HEK293 (cell line): ENCODE results near the gene S100PBP.

Experiments used
- CTCF ChIA-PET: fragments of 350-600 bp; formaldehyde crosslinking; extraction: SDS; loops from one replicate; lab custom pipeline; 2021; ENCODE audit warnings: antibody characterized with exemption; lab: Yijun Ruan, JAX
- POLR2A ChIA-PET: fragments of 300-600 bp; formaldehyde crosslinking; extraction: SDS; loops from one replicate; lab custom pipeline; 2020; ENCODE audit warnings: antibody characterized with exemption, inconsistent platforms; lab: Yijun Ruan, JAX
- H3K27ac ChIP-seq: fragments of 200-500 bp; sonication (Bioruptor generic); 2 replicates; pipeline ENCODE4 v1.5.1; 2014; ENCODE audit warnings: low read depth, low read length, control low read depth, inconsistent platforms; ENCODE audit errors: extremely low read depth
- H3K36me3 ChIP-seq, 2 experiments: fragments of 200-500 bp in 1 of 2; sonication (Bioruptor generic) in 1 of 2; 1 replicate in 1 of 2; 2 replicates in 1 of 2; pipeline ENCODE4 v1.5.1; 2014 to 2017; ENCODE audit warnings: inconsistent platforms in 2 of 2, low read length in 2 of 2; ENCODE audit not compliant: control insufficient read depth in 2 of 2, insufficient read depth in 1 of 2
- H3K4me1 ChIP-seq: fragments of 200-500 bp; sonication (Bioruptor generic); 2 replicates; pipeline ENCODE4 v1.5.1; 2014; ENCODE audit warnings: mild to moderate bottlenecking, low read length, inconsistent platforms; ENCODE audit not compliant: control insufficient read depth, insufficient read depth
- H3K4me3 ChIP-seq: 2 replicates; pipeline ENCODE4 v1.5.1; 2011; ENCODE audit warnings: low read depth, mild to moderate bottlenecking, control low read depth, low read length, moderate library complexity
- H3K9me3 ChIP-seq: fragments of 200-500 bp; sonication (Bioruptor generic); 2 replicates; pipeline ENCODE4 v1.5.1; 2014; ENCODE audit warnings: low read depth, low read length, inconsistent platforms; ENCODE audit not compliant: control insufficient read depth, insufficient read depth
- KLF1 ChIP-seq: fragments of 450-650 bp; formaldehyde crosslinking; IDR thresholded peaks from 2 replicates; pipeline ENCODE4 v1.5.1; 2016; ENCODE audit warnings: missing biosample characterization, missing genetic modification characterization
- PRDM10 ChIP-seq: fragments of 450-650 bp; formaldehyde crosslinking; IDR thresholded peaks from 2 replicates; pipeline ENCODE4 v1.5.1; 2016; ENCODE audit warnings: missing biosample characterization, missing genetic modification characterization
- ZBTB20 ChIP-seq: fragments of 450-650 bp; formaldehyde crosslinking; IDR thresholded peaks from 2 replicates; pipeline ENCODE4 v1.5.1; 2016; ENCODE audit warnings: missing biosample characterization, missing genetic modification characterization
- ZBTB26 ChIP-seq: fragments of 450-650 bp; formaldehyde crosslinking; optimal IDR thresholded peaks from 2 replicates; pipeline ENCODE3; 2016; ENCODE audit warnings: missing biosample characterization, mild to moderate bottlenecking, missing genetic modification characterization
- ZNF24 ChIP-seq: fragments of 450-650 bp; formaldehyde crosslinking; IDR thresholded peaks from 2 replicates; pipeline ENCODE4 v1.5.1; 2016; ENCODE audit warnings: missing biosample characterization, missing genetic modification characterization
- ZNF335 ChIP-seq: fragments of 450-650 bp; formaldehyde crosslinking; conservative IDR thresholded peaks from 2 replicates; pipeline ENCODE4 v1.5.1; 2016; ENCODE audit warnings: missing biosample characterization, missing genetic modification characterization
- ZNF449 ChIP-seq: fragments of 450-650 bp; formaldehyde crosslinking; IDR thresholded peaks from 2 replicates; pipeline ENCODE4 v1.5.1; 2017; ENCODE audit warnings: missing biosample characterization, mild to moderate bottlenecking, missing genetic modification characterization, moderate library complexity
- ZNF529 ChIP-seq: fragments of 450-650 bp; formaldehyde crosslinking; IDR thresholded peaks from 2 replicates; pipeline ENCODE4 v1.5.1; 2017; ENCODE audit warnings: missing genetic modification characterization, missing biosample characterization; ENCODE audit not compliant: insufficient replicate concordance
- ZNF549 ChIP-seq: fragments of 450-650 bp; IDR thresholded peaks from 2 replicates; pipeline ENCODE4 v1.5.1; 2018; ENCODE audit warnings: missing biosample characterization, missing genetic modification characterization, mild to moderate bottlenecking, inconsistent platforms, moderate library complexity
- ZNF555 ChIP-seq: fragments of 450-650 bp; formaldehyde crosslinking; conservative IDR thresholded peaks from 2 replicates; pipeline ENCODE4 v1.5.1; 2017; ENCODE audit warnings: missing biosample characterization, mild to moderate bottlenecking, missing genetic modification characterization, inconsistent platforms
- ZNF571 ChIP-seq: fragments of 450-650 bp; formaldehyde crosslinking; IDR thresholded peaks from 2 replicates; pipeline ENCODE4 v1.5.0; 2017; ENCODE audit warnings: missing biosample characterization, missing genetic modification characterization
- TF ChIP-seq, protein P1 (sequence below): fragments of 450-650 bp; formaldehyde crosslinking; IDR thresholded peaks from 2 replicates; pipeline ENCODE4 v1.5.1; 2016; ENCODE audit warnings: missing biosample characterization, missing genetic modification characterization
- TF ChIP-seq, protein P2 (sequence below): fragments of 450-650 bp; formaldehyde crosslinking; IDR thresholded peaks from 2 replicates; pipeline ENCODE4 v1.5.1; 2016; ENCODE audit warnings: missing biosample characterization, missing genetic modification characterization
- TF ChIP-seq, protein P3 (sequence below): fragments of 450-650 bp; formaldehyde crosslinking; conservative IDR thresholded peaks from 2 replicates; pipeline ENCODE4 v1.5.1; 2016; ENCODE audit warnings: low read depth, missing biosample characterization, missing genetic modification characterization
- TF ChIP-seq, protein P4 (sequence below): fragments of 450-650 bp; formaldehyde crosslinking; IDR thresholded peaks from 2 replicates; pipeline ENCODE4 v1.5.1; 2016; ENCODE audit warnings: missing biosample characterization, missing genetic modification characterization

The S100PBP gene

DNA sequence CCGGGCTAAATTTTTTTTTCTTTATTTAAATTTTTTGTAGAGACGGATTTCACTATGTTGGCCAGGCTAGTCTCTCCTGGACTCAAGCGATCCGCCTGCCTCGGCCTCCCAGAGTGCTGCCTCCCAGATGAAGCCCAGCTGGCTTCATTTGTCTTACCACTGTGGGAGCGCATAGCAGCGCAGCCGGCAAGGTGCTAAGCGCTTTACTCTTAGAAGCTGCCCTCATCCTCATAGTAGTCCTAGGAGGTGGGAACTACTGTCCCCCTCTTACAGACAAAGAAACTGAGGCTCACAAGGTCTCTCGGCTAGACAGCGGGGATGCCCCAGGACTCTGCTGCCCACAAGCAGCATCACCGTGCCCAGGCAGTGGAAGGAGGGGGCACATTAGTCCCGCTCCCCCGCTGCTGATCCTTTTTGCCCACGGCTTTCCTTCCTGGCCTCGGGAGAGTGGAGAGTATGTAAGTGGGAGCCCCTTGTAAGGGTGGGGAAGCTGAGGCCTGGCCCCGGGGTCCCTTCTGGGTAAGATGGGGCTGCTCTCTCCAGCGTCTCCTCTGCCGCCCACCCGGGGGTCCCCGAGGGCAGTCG, 83.0 kb downstream of the S100PBP start (continued):
- no peak for TF ChIP-seq ZNF571
- TF ChIP-seq ZNF549 (tag by site-specific recombination): no peak
- no peak for TF ChIP-seq ZNF555 (tag by site-specific recombination)
- TF ChIP-seq ZNF529 (tag by site-specific recombination): no peak
- no peak for TF ChIP-seq PRDM10 (tag by site-specific recombination)
- TF ChIP-seq ZNF24: no peak
- no peak for TF ChIP-seq ZBTB26 (tag by site-specific recombination)
- no peak for TF ChIP-seq KLF1
- no peak for TF ChIP-seq ZNF335
- TF ChIP-seq, protein P1, sequence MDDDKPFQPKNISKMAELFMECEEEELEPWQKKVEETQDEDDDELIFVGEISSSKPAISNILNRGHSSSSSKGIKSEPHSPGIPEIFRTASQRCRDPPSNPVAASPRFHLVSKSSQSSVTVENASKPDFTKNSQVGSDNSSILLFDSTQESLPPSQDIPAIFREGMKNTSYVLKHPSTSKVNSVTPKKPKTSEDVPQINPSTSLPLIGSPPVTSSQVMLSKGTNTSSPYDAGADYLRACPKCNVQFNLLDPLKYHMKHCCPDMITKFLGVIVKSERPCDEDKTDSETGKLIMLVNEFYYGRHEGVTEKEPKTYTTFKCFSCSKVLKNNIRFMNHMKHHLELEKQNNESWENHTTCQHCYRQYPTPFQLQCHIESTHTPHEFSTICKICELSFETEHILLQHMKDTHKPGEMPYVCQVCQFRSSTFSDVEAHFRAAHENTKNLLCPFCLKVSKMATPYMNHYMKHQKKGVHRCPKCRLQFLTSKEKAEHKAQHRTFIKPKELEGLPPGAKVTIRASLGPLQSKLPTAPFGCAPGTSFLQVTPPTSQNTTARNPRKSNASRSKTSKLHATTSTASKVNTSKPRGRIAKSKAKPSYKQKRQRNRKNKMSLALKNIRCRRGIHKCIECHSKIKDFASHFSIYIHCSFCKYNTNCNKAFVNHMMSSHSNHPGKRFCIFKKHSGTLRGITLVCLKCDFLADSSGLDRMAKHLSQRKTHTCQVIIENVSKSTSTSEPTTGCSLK: no peak
- TF ChIP-seq ZNF449 (tag by site-specific recombination): no peak

DNA sequence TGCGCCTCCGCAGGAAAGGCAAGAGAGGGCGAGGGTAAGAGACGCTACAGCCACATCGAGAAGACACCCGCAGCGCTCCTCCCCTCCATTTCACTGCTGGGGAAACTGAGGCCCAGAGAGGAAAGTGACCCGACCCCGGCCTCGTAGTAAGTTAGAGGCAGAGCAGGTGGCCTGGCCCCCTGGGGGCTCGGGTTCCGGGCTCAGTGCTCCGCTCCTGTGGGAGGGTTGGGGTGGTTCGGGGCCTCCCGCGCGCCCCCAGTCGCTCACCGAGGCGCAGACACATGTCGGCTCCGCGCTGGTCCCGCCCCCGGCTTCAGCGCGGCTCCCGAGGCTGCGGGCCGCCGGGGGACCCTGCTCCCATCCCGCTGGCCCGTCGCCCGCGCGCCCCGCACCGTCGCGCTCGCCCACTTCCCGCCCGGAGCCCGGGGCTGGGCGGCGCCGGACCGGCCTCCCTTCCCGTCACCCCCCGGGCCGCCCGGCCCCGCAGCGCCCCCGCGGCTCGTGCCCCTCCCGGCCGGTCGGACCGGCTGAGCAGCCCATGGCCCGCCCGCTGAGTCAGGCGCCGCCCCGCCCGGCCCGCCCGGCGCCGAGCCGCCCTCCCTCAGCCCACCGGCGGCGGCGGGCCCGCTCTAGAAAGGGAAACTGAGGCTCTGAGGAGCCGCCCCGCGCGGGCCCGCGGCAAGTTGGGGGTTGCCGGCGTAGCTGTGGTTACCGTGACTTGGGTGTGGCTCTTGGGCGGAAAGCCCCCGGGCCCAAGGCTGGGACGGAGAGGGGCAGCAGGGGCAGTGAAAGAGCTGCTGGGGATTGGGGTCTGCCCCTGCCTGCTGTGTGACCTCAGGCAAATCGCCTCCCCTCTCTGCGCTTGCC, 83.7 kb downstream of the S100PBP start, which contains the start of gene TMEM54:
Gene TMEM54 (minus strand): TSS at position 434 of the 867 bp plus-strand sequence. CDS start 151 bp downstream, at position 283.
- Histone ChIP-seq H3K4me1 (no peaks in the 10 kb centered on the region), H3K9me3 (no peaks in the 10 kb centered on the region), H3K4me3 (peak within 1 kb of the TSS; percentile 41), H3K36me3 (no peaks in the 10 kb centered on the region), H3K27ac (no peak within 1 kb of the TSS)
- ChIA-PET CTCF (interaction anchor here (0.6 to 1.5 kb wide), 2 partner anchors 32 to 189 kb away, joined by 3 read pairs; no protein-coding TSS in a partner anchor), POLR2A (no interaction called here)
- TF ChIP-seq ZBTB20 (tag by site-specific recombination): no peak
- TF ChIP-seq, protein P2, sequence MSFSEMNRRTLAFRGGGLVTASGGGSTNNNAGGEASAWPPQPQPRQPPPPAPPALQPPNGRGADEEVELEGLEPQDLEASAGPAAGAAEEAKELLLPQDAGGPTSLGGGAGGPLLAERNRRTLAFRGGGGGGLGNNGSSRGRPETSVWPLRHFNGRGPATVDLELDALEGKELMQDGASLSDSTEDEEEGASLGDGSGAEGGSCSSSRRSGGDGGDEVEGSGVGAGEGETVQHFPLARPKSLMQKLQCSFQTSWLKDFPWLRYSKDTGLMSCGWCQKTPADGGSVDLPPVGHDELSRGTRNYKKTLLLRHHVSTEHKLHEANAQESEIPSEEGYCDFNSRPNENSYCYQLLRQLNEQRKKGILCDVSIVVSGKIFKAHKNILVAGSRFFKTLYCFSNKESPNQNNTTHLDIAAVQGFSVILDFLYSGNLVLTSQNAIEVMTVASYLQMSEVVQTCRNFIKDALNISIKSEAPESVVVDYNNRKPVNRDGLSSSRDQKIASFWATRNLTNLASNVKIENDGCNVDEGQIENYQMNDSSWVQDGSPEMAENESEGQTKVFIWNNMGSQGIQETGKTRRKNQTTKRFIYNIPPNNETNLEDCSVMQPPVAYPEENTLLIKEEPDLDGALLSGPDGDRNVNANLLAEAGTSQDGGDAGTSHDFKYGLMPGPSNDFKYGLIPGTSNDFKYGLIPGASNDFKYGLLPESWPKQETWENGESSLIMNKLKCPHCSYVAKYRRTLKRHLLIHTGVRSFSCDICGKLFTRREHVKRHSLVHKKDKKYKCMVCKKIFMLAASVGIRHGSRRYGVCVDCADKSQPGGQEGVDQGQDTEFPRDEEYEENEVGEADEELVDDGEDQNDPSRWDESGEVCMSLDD (tag by site-specific recombination): no peak; the same call in 1 of the 2 replicates
- TF ChIP-seq, protein P3, sequence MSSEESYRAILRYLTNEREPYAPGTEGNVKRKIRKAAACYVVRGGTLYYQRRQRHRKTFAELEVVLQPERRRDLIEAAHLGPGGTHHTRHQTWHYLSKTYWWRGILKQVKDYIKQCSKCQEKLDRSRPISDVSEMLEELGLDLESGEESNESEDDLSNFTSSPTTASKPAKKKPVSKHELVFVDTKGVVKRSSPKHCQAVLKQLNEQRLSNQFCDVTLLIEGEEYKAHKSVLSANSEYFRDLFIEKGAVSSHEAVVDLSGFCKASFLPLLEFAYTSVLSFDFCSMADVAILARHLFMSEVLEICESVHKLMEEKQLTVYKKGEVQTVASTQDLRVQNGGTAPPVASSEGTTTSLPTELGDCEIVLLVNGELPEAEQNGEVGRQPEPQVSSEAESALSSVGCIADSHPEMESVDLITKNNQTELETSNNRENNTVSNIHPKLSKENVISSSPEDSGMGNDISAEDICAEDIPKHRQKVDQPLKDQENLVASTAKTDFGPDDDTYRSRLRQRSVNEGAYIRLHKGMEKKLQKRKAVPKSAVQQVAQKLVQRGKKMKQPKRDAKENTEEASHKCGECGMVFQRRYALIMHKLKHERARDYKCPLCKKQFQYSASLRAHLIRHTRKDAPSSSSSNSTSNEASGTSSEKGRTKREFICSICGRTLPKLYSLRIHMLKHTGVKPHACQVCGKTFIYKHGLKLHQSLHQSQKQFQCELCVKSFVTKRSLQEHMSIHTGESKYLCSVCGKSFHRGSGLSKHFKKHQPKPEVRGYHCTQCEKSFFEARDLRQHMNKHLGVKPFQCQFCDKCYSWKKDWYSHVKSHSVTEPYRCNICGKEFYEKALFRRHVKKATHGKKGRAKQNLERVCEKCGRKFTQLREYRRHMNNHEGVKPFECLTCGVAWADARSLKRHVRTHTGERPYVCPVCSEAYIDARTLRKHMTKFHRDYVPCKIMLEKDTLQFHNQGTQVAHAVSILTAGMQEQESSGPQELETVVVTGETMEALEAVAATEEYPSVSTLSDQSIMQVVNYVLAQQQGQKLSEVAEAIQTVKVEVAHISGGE (tag by site-specific recombination): no peak
- TF ChIP-seq, protein P4, sequence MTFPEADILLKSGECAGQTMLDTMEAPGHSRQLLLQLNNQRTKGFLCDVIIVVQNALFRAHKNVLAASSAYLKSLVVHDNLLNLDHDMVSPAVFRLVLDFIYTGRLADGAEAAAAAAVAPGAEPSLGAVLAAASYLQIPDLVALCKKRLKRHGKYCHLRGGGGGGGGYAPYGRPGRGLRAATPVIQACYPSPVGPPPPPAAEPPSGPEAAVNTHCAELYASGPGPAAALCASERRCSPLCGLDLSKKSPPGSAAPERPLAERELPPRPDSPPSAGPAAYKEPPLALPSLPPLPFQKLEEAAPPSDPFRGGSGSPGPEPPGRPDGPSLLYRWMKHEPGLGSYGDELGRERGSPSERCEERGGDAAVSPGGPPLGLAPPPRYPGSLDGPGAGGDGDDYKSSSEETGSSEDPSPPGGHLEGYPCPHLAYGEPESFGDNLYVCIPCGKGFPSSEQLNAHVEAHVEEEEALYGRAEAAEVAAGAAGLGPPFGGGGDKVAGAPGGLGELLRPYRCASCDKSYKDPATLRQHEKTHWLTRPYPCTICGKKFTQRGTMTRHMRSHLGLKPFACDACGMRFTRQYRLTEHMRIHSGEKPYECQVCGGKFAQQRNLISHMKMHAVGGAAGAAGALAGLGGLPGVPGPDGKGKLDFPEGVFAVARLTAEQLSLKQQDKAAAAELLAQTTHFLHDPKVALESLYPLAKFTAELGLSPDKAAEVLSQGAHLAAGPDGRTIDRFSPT (tag by site-specific recombination): no peak
